Gastroesophageal sphincter (tissue), 3 donors: ENCODE data around the gene MRPL9.
A peak's percentile ranks its signal among the peaks of the same experiment; 100 is the strongest.

Source experiments
- CTCF ChIP-seq, 4 experiments: fragments of 200-600 bp in 2 of 4; fragments of 450-650 bp in 2 of 4; sonication (generic) in 1 of 4; IDR thresholded peaks; one replicate each; pipeline ENCODE4 v1.5.1; 2017 to 2019; ENCODE audit warnings: antibody characterized with exemption in 4 of 4, mild to moderate bottlenecking in 2 of 4, moderate library complexity in 2 of 4
- EP300 ChIP-seq: sonication (generic); formaldehyde crosslinking; IDR thresholded peaks from one replicate; pipeline ENCODE4 v1.6.1; 2017; ENCODE audit warnings: antibody characterized with exemption, mild to moderate bottlenecking

- TF ChIP-seq CTCF (IDR thresholded peaks at IDR 0.05), result peak in 1 of 4 experiments; percentile 21
- no peak for TF ChIP-seq EP300
Measured at GRCh38 chr1:151720974-151721787, 42.1 kb downstream of the MRPL9 start, which contains the start of gene RIIAD1.
